GM21447 (cell line): ENCODE data around the gene GPX8.

Experiments used
- ATAC-seq: cut with Tn5 transposase; IDR thresholded peaks from one replicate; pipeline ENCODE4 v1.9.1; 2021; ENCODE audit not compliant: unreplicated experiment

Gene GPX8

GRCh38 chr5:55159763-55160492, at the start of gene GPX8:
GPX8 (plus strand) TSS chr5:55160171; CDS start chr5:55160193, 22 bp downstream.
- no peak for ATAC-seq

- no peak for ATAC-seq
Measured at GRCh38 chr5:55110217-55110616, 49.8 kb upstream of the GPX8 start.

GRCh38 chr5:55113327-55113726, 46.6 kb upstream of the GPX8 start:
- no peak for ATAC-seq

GRCh38 chr5:55114061-55114460, 45.9 kb upstream of the GPX8 start:
- ATAC-seq: no peak

GRCh38 chr5:55123365-55123764, 36.6 kb upstream of the GPX8 start:
- ATAC-seq: no peak

- no peak for ATAC-seq
Measured at GRCh38 chr5:55134053-55134722, 25.8 kb upstream of the GPX8 start.

GRCh38 chr5:55136521-55136920, 23.4 kb upstream of the GPX8 start:
- no peak for ATAC-seq

GRCh38 chr5:55140908-55141665, 18.9 kb upstream of the GPX8 start:
- ATAC-seq: no peak

GRCh38 chr5:55141945-55142690, 17.9 kb upstream of the GPX8 start:
- no peak for ATAC-seq

- ATAC-seq: no peak
Measured at GRCh38 chr5:55143624-55144023, 16.3 kb upstream of the GPX8 start.

- ATAC-seq: no peak
Measured at GRCh38 chr5:55146080-55146479, 13.9 kb upstream of the GPX8 start.

- no peak for ATAC-seq
Measured at GRCh38 chr5:55146543-55147151, 13.3 kb upstream of the GPX8 start.

- ATAC-seq: no peak
Measured at GRCh38 chr5:55149308-55149795, 10.6 kb upstream of the GPX8 start.

GRCh38 chr5:55151923-55152842, 7.8 kb upstream of the GPX8 start:
- no peak for ATAC-seq

GRCh38 chr5:55154873-55155272, 5.1 kb upstream of the GPX8 start:
- ATAC-seq: no peak

- ATAC-seq: no peak
Measured at GRCh38 chr5:55160493-55161209, 680 bp downstream of the GPX8 start.

GRCh38 chr5:55162666-55163065, 2.7 kb downstream of the GPX8 start:
- no peak for ATAC-seq

GRCh38 chr5:55171471-55171870, 11.5 kb downstream of the GPX8 start:
- no peak for ATAC-seq
